GM23338 (cell line): ENCODE measurements around the gene MEGF8.

ENCODE experiments used
- CREB1 ChIP-seq: fragments of 250-450 bp; sonication (Bioruptor Pico); IDR thresholded peaks from 2 replicates; pipeline ENCODE4 v1.5.0; 2020; ENCODE audit warnings: low read depth, mild to moderate bottlenecking, moderate library complexity
- ETS1 ChIP-seq: IDR thresholded peaks from 2 replicates; pipeline ENCODE4 v1.6.1; 2016; ENCODE audit warnings: antibody characterized with exemption
- EZH2 ChIP-seq: fragments of 200-600 bp; sonication (generic); IDR thresholded peaks from one replicate; pipeline ENCODE4 v1.8.0; 2017; ENCODE audit warnings: antibody characterized with exemption, mild to moderate bottlenecking, low read depth; ENCODE audit not compliant: unreplicated experiment
- EZH2phosphoT487 ChIP-seq: fragments of 200-600 bp; sonication (generic); IDR thresholded peaks from one replicate; pipeline ENCODE4 v1.8.1; 2018; ENCODE audit warnings: antibody characterized with exemption; ENCODE audit not compliant: unreplicated experiment
- REST ChIP-seq: IDR thresholded peaks from one replicate; pipeline ENCODE4 v1.6.1; 2018; ENCODE audit warnings: antibody characterized with exemption; ENCODE audit not compliant: unreplicated experiment
- TF ChIP-seq, protein P1 (sequence below), 2 experiments: fragments of 200-600 bp in 1 of 2; sonication (generic) in 1 of 2; conservative IDR thresholded peaks; 2 replicates each; pipeline versions ENCODE4 v1.5.1 to v1.6.1; 2016 to 2017; ENCODE audit warnings: antibody characterized with exemption in 2 of 2, low read depth in 2 of 2, mild to moderate bottlenecking in 2 of 2, moderate library complexity in 1 of 2

GRCh38 chr19:42284066-42284501 lies 41.4 kb upstream of the MEGF8 start:
- TF ChIP-seq, protein P1, sequence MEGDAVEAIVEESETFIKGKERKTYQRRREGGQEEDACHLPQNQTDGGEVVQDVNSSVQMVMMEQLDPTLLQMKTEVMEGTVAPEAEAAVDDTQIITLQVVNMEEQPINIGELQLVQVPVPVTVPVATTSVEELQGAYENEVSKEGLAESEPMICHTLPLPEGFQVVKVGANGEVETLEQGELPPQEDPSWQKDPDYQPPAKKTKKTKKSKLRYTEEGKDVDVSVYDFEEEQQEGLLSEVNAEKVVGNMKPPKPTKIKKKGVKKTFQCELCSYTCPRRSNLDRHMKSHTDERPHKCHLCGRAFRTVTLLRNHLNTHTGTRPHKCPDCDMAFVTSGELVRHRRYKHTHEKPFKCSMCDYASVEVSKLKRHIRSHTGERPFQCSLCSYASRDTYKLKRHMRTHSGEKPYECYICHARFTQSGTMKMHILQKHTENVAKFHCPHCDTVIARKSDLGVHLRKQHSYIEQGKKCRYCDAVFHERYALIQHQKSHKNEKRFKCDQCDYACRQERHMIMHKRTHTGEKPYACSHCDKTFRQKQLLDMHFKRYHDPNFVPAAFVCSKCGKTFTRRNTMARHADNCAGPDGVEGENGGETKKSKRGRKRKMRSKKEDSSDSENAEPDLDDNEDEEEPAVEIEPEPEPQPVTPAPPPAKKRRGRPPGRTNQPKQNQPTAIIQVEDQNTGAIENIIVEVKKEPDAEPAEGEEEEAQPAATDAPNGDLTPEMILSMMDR (conservative IDR thresholded peaks at IDR 0.05; ENCODE audit: low read depth in 2 of 2) = no peak
- TF ChIP-seq EZH2 (no peak), EZH2phosphoT487 (no peak), CREB1 (CRISPR knock-in tag) (no peak), REST (no peak), ETS1 (no peak)
